Osteocyte (in vitro differentiated cells): ENCODE results near the gene USP24. TPM values are rescaled to one million over a fixed set of nuclear protein-coding genes. Genes with fewer than 3 reads are reported as not detected.
"Not testable (repeated sequence)": the region's sequence is repeated elsewhere in the genome, so short reads cannot be mapped to it uniquely, and the experiment has no call there.

ENCODE experiments used
- DNase-seq: peaks from one replicate; pipeline ENCODE4 v3.0.0; 2021; ENCODE audit warnings: mixed read lengths; ENCODE audit not compliant: unreplicated experiment; ENCODE audit errors: extremely low spot score
- H3K27ac Mint-ChIP-seq: one replicate; pipeline ENCODE4 v1.8.0; 2021; ENCODE audit warnings: mild to moderate bottlenecking, mixed read lengths; ENCODE audit not compliant: unreplicated experiment
- H3K27me3 Mint-ChIP-seq: one replicate; pipeline ENCODE4 v1.8.0; 2021; ENCODE audit warnings: mixed read lengths; ENCODE audit not compliant: unreplicated experiment
- H3K36me3 Mint-ChIP-seq: one replicate; pipeline ENCODE4 v1.8.0; 2021; ENCODE audit warnings: mixed read lengths; ENCODE audit not compliant: unreplicated experiment
- H3K4me1 Mint-ChIP-seq: one replicate; pipeline ENCODE4 v1.8.0; 2021; ENCODE audit warnings: mixed read lengths; ENCODE audit not compliant: unreplicated experiment
- H3K4me3 Mint-ChIP-seq: one replicate; pipeline ENCODE4 v1.8.0; 2021; ENCODE audit warnings: mild to moderate bottlenecking, moderate library complexity, mixed read lengths; ENCODE audit not compliant: unreplicated experiment
- H3K9me3 Mint-ChIP-seq: one replicate; pipeline ENCODE4 v1.8.0; 2021; ENCODE audit warnings: mixed read lengths; ENCODE audit not compliant: unreplicated experiment
- CTCF ChIP-seq: fragments of 200-600 bp; sonication (generic); IDR thresholded peaks from 2 replicates; pipeline ENCODE4 v1.5.0; 2021; ENCODE audit warnings: antibody characterized with exemption, mild to moderate bottlenecking, moderate library complexity
- total RNA-seq: library from RNA; stranded (reverse); gene quantifications from 2 replicates; pipeline ENCODE4 v1.2.1, GENCODE V29; 2021

Gene USP24
- total RNA-seq, 1 donor from 2014 or later = 32.1 TPM

GRCh38 chr1:55230659-55231058 lies 15.5 kb upstream of the USP24 start:
- H3K27ac Mint-ChIP-seq = no peak overlapping the region
- no peaks in the 10 kb centered on the region for H3K36me3 Mint-ChIP-seq
- no peaks in the 10 kb centered on the region for H3K27me3 Mint-ChIP-seq
- no peak for TF ChIP-seq CTCF
- DNase-seq = no peak
- H3K4me1 Mint-ChIP-seq = peaks cover 3% of the 10 kb centered on the region
- no peak overlapping the region for H3K4me3 Mint-ChIP-seq
- H3K9me3 Mint-ChIP-seq = peaks cover 6% of the 10 kb centered on the region

- not testable (repeated sequence) for H3K4me3 Mint-ChIP-seq, H3K9me3 Mint-ChIP-seq, H3K27ac Mint-ChIP-seq, H3K27me3 Mint-ChIP-seq, H3K36me3 Mint-ChIP-seq, DNase-seq, H3K4me1 Mint-ChIP-seq
Observed at GRCh38 chr1:55229726-55230125, 14.6 kb upstream of the USP24 start.

GRCh38 chr1:55225228-55225627 lies 10.1 kb upstream of the USP24 start:
- H3K36me3 Mint-ChIP-seq = no peaks in the 10 kb centered on the region
- no peaks in the 10 kb centered on the region for H3K27me3 Mint-ChIP-seq
- no peak for DNase-seq
- no peak overlapping the region for H3K4me3 Mint-ChIP-seq
- peaks cover 3% of the 10 kb centered on the region for H3K4me1 Mint-ChIP-seq
- no peak overlapping the region for H3K27ac Mint-ChIP-seq
- peaks cover 5% of the 10 kb centered on the region for H3K9me3 Mint-ChIP-seq
- no peak for TF ChIP-seq CTCF

GRCh38 chr1:55224729-55225128 lies 9.6 kb upstream of the USP24 start:
- no peak overlapping the region for H3K4me3 Mint-ChIP-seq
- no peak overlapping the region for H3K27ac Mint-ChIP-seq
- H3K4me1 Mint-ChIP-seq = peaks cover 3% of the 10 kb centered on the region
- H3K36me3 Mint-ChIP-seq = no peaks in the 10 kb centered on the region
- H3K27me3 Mint-ChIP-seq = no peaks in the 10 kb centered on the region
- no peak for DNase-seq
- TF ChIP-seq CTCF = no peak
- H3K9me3 Mint-ChIP-seq = peaks cover 3% of the 10 kb centered on the region

- Mint-ChIP-seq H3K4me1 (peaks cover 10% of the 10 kb centered on the region), H3K9me3 (peaks cover under 1% of the 10 kb centered on the region), H3K27me3 (no peaks in the 10 kb centered on the region), H3K4me3 (no peak overlapping the region), H3K27ac (no peak overlapping the region), H3K36me3 (no peaks in the 10 kb centered on the region)
- no peak for DNase-seq
- no peak for TF ChIP-seq CTCF
Observed at GRCh38 chr1:55222152-55222551, 7.0 kb upstream of the USP24 start.
